NCI-H1436 treated with DMSO at 0.1 percent for 48 hours (cell line): Measurements from ENCODE around the gene TNK2.
"Not testable (repeated sequence)": the region's sequence is repeated elsewhere in the genome, so short reads cannot be mapped to it uniquely, and the experiment has no call there.

Source experiments
- DNase-seq: peaks from one replicate; lab custom pipeline; 2025; lab: John Stamatoyannopoulos, UW

The TNK2 gene

GRCh38 chr3:195885036-195885891 lies 23.1 kb downstream of the TNK2 start:
- DNase-seq: no peak

DNA sequence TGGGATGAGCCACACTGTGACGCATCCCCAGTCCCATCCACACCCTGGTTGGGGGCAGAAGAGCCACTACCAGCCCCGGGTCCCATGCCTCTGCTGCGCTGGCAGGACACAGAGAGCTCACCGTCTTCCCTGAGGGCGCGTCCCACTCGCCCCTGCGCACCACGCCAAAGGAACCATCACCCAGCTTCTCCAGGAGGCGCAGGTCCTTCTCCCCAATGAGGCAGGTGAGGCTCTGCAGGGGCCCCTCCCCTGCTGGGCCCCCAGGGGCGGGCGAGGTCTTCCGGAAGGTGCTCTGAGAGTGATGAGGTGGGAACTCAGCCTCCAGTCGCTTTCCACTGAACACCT lies 23.7 kb downstream of the TNK2 start:
- no peak for DNase-seq

- no peak for DNase-seq
Measured at GRCh38 chr3:195883801-195884200, 24.6 kb downstream of the TNK2 start.

DNA sequence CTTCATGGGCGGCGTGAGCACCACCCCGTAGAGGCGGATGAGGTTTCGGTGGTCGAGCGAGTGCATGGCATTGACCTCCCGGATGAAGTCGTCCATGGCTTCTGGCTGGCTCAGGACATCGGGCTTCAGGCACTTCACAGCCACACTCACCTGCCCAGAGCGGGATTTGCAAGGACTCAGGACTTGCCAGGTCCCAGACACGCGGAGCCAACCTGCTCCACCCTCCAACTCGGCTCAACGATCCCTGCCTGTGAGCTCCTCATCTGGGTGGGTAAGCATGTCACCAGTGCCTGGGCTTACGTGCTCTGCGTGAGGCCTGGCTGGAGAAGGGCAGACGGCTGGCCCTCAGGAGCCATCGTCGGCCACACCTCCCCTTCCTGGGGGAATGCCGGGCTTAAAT lies 25.2 kb downstream of the TNK2 start:
- no peak for DNase-seq

- DNase-seq: no peak
Measured at GRCh38 chr3:195882002-195882441, 26.3 kb downstream of the TNK2 start.

DNA sequence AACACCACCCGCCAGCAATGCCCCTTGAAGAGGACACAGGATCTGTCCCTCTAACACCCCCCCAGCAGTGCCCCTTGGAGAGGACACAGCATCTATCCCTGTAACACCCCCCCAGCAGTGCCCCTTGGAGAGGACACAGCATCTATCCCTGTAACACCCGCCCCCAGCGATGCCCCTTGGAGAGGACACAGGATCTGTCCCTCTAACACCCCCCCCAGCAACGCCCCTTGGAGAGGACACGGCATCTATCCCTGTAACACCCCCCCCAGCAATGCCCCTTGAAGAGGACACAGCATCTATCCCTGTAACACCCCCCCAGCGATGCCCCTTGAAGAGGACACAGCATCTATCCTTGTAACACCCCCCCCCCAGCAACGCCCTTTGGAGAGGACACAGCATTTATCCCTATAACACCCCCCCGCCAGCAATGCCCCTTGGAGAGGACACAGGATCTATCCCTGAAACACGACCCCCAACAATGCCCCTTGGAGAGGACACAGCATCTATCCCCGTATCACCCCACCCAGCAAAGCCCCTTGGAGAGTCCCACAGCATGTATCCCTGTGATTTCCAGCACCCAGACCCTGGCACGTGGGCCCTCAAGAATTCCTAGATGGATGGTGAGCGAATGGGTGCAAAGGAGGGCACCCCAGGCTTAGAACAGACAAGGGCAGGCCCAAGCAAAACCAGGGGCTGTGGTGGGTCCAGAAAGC lies 26.9 kb downstream of the TNK2 start:
- DNase-seq: no peak

DNA sequence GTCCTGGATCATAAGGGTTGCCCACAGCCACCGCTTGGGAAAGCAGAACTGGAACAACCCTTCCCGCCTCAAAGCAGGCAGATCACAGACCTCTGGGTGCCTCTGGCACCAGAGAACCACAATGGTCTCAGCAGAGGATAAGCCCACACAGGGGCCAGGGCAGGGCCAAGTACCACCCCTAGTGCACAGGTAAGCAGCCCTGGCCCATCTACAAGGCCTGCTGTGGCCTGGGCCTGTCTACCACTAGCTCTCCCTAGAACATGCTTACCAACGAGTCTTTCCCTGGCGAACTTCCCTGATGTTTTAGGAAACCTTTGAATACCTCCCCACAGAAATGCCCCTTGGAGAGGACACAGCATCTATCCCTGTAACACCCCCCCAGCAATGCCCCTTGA lies 28.3 kb downstream of the TNK2 start:
- no peak for DNase-seq

DNA sequence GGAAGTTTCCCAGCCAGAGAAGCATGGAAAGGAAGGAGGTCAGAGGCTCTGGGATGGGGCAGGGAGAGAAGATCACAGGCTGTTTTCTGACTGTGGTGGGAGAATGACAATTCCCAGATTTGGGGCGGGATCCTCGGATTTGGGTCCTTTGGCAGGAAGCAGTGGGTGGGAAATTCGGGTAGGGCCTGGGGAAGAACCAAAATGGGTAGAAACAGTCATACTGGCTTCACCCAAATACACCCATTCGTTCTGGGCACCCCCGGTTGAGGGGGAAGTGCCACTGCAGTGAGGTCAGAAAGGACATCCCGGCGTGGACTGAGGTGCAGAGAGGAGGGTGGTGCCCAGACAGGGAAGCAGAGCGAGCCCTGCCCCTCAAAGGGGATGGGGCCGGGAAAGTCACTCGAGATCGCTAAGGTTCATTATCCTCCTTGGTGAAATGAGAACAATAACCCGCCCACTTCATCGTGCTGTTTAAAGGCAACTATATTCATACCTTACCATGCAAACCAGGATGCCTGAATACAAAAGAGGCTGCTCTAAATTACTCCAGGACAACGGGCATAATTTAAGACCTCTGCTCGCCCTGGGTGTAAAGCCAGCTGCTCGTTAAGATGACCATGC lies 28.8 kb downstream of the TNK2 start:
- no peak for DNase-seq

DNA sequence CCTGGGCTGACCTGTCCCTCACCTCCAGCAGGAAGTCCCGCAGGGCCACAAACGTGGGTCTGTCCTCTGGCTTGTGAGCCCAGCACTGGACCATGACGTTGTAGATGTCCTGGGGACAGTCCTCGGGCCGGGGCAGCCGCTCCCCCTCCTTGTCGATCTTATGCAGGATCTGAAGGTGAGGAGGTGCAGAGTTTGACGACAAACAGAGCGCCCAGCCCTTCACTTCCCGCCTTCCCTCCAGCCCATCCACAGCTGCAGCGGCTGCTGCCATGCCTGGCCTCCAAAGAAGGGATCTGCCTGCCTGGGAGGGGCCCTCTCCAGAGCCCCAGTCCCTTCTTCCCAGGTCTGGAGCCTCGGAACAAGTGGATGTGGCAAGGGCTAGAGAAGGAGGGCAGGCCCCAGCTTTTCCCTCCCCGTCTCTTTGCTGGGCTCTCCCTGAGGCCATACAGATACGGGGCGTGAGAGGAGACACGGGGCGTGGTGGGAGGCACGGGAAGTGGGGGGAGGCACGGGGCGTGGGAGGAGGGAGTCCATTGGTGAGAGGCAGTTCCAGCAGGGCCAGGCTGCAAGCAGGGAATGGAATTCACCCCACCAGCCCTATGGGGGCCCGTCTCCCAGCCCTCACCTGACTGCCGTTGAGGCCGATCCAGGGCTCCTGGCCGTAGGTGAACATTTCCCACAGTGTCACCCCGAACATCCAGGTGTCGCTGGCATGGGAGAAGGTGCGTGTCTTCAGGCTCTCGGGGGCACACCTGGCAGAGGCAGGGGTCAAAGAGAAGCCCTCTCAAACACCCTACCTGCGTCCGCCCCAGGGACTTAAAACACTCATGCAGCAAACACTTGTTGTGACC lies 29.7 kb downstream of the TNK2 start:
- no peak for DNase-seq

- DNase-seq: no peak
Measured at GRCh38 chr3:195877767-195878423, 30.5 kb downstream of the TNK2 start.

DNA sequence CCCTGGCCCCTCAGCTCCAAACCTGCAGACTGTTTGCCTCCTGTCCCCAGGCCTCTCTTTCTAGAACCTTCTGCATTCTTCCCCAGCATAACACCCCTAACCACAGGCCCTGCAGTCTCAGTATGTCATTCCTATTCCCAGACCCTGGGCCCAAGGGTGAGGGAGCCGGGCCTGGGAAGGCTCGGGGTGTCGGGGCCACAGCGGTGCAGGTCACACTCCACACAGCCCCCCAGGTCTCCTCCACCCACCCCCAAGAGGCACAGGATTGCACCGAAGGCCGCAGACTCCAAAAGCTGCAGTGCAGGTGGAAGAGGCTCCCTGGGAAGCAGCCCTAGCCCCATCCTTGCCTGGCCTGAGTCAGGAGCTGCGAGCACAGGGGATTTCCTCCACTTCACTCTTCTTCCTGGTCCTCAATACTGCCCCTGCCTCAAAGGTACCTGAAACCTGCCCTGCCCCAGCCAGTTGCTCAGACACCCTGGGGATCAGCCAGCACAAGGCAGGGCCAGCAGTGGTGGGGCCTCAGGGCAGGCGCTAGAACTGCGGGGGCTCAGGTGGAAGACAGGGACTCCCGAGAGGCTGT lies 31.1 kb downstream of the TNK2 start:
- DNase-seq: no peak

DNA sequence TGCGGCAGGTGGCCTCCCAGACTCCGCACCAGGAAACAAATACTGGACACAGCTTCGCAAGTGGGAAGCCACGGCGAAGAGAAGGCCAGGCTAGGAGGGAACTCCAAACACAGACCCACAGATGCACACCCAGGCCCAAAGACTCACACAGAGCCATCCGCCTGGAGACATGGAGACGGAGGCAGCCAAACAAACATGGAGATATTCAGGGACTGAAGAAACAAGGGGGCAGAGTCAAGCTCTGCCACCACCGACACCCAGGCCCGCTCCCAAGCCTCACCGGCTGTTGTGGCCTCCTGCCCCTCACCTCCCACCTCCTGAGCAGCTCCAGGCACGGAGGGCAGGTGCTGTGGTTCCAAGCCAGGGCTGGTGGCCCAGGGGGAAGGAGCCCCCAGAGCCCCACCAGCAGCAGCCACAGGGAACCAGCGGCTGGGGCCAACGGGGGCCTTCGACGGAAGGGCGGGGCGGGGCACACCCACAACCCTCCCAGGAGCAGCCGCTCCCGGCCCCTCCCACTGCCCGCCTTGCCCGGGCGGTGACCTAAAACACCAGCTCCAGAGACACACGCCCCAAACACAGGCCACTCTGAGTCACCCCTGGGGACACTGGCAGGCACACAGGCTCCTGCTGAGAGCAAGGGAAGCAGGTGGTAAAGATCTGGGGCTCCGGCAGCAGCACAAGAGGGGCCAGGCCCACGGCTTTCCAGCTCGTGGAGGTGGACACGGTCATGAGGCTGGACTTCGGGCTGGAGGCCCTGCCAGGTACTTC lies 31.9 kb downstream of the TNK2 start:
- no peak for DNase-seq

DNA sequence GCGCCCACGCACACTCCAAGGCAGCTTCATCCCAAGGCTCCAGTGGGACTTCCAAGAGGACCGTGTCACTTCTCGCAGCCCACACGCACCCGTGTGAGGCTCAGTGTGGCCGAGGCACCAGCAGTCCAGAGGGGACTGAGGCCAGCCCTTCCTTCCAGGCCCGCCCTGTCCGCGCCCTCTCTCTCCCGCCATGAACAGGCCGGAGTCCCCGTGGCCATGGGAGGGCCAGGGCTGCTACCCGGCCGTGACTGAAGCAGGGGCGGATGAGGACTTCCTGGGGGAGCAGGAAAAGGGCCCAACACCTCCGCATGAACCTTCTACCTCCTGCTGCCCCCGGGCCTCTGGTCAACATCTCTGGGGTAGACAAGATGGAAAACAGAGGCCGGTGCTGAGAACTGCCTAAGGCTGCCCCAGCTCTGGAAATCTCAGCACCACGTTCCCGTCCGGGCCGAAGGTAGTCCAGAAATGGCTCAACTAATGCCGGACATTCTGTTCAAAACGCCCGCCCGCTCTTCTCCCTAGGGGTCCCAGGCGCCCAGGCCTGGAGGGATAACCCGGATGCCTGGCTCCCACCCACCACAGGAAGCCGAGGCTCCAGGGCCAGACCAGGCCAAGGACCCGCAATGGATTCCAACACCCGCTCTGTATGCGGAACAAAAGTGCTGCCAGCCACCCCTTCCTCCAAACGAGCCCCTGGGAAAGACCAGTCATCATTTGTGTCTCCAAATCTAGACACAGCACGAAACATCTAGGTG lies 32.7 kb downstream of the TNK2 start:
- DNase-seq: no peak

DNA sequence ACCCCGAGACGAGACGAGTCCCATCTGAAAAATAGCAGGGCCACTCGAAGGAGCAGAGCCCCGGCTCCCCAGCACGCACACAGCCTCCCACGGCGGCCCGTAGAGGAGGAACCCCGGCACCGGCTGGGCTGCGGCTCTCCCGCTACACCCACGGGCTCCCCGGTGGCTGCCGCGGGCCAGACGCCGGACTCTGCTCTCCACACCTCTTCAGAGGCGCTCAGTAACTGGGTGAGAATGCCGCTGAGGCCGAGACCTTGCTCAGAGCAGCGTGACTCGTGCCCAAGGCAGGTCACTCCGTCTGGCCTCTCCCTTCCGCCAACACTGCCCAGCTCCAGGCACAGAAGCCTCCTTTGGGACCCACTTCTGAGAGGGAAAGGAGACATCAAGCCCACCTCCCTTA lies 34.4 kb downstream of the TNK2 start:
- DNase-seq: no peak

- DNase-seq: no peak
Measured at GRCh38 chr3:195873281-195873887, 35.0 kb downstream of the TNK2 start.

DNA sequence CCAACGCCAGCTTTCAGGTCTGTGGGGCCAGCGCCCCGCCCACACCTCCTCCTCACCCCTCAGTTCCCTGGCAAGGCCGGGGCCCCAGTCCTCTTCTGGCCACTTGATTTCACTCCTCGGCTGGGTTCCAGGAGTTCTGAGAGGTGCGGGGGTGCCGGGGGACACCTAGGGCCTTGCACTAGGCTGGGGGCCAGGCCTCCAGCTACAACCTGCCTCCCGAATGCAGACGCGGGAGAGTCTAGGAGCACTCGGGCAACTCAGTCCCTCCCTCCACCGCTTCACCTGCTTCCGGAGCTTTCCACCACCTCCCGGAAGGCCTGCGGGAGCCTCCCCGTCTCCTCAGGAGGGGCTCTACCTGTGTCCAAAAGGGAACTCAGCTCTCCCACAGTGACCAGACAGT lies 35.6 kb downstream of the TNK2 start:
- no peak for DNase-seq

GRCh38 chr3:195872097-195872496 lies 36.3 kb downstream of the TNK2 start:
- no peak for DNase-seq

DNA sequence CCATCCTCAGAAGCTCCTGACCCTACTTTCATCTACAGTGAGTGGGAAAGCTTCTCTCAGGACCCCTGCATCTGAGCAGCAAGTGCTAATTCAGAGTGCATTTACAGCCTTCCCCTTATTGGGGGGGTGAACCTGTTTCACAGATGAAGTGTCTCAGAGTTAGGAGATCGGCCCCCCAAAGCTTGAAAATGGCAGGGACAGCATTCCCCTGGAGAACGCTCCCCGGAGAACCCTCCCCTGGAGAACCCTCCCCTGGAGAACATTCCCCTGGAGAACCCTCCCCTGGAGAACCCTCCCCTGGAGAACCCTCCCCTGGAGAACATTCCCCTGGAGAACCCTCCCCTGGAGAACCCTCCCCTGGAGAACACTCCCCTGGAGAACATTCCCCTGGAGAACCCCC lies 36.7 kb downstream of the TNK2 start:
- DNase-seq: not testable (repeated sequence)

- DNase-seq: no peak
Measured at GRCh38 chr3:195870937-195871336, 37.4 kb downstream of the TNK2 start.
